Muscle layer of colon (tissue), 2 donors: ENCODE measurements around the gene PADI3.
"Not testable (repeated sequence)": the region's sequence is repeated elsewhere in the genome, so short reads cannot be mapped to it uniquely, and the experiment has no call there.

Experiments
- H3K27ac ChIP-seq: one replicate; pipeline ENCODE4 v1.7.0; 2013; ENCODE audit warnings: low read depth, mild to moderate bottlenecking, low read length, moderate library complexity
- H3K27me3 ChIP-seq, 2 donors: one replicate each; pipeline ENCODE4 v1.7.0; 2013; ENCODE audit warnings: low read length in 2 of 2, mild to moderate bottlenecking in 2 of 2; ENCODE audit not compliant: insufficient read depth in 2 of 2, control insufficient read depth in 1 of 2
- H3K36me3 ChIP-seq: one replicate; pipeline ENCODE4 v1.7.0; 2013; ENCODE audit warnings: mild to moderate bottlenecking, low read length; ENCODE audit not compliant: insufficient read depth
- H3K4me1 ChIP-seq: one replicate; pipeline ENCODE4 v1.7.0; 2013; ENCODE audit warnings: mild to moderate bottlenecking, low read length; ENCODE audit not compliant: insufficient read depth
- H3K4me3 ChIP-seq, 2 donors: one replicate each; pipeline ENCODE4 v1.7.0; 2013; ENCODE audit warnings: low read length in 2 of 2, low read depth in 1 of 2, mild to moderate bottlenecking in 1 of 2, moderate library complexity in 1 of 2
- H3K9ac ChIP-seq: one replicate; pipeline ENCODE4 v1.7.0; 2013; ENCODE audit warnings: low read length
- H3K9me3 ChIP-seq: one replicate; pipeline ENCODE4 v1.7.0; 2013; ENCODE audit warnings: mild to moderate bottlenecking, low read length
- donor health status: abdominal sarcoma.
- donor health status: Adenocarcinoma of cecum.

Gene PADI3

DNA sequence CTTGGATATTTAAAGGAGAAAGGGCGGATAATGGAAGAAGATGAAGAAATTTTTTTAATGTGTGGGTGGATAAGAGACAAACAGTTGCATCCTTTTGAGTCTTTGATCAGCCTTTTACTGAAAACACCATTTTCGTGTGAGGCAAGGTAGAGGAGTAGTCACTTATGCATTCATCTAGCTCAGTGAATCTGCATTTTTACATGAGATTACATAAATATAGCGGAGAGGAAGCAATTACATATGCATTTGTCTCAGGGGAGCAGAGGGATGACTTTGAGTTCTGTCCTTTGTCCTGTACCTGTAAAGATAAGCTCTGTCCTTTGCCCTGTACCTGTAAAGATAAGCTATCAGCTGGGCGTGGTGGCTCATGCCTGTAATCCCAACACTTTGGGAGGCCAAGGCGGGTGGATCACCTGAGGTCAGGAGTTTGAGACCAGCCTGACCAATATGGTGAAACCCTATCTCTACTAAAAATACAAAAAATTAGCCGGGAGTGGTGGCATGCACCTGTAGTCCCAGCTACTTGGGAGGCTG is 73.0 kb downstream of the PADI3 start:
- H3K36me3 ChIP-seq, H3K9ac ChIP-seq, H3K27ac ChIP-seq, H3K4me3 ChIP-seq, H3K9me3 ChIP-seq, H3K4me1 ChIP-seq, H3K27me3 ChIP-seq: not testable (repeated sequence)

DNA sequence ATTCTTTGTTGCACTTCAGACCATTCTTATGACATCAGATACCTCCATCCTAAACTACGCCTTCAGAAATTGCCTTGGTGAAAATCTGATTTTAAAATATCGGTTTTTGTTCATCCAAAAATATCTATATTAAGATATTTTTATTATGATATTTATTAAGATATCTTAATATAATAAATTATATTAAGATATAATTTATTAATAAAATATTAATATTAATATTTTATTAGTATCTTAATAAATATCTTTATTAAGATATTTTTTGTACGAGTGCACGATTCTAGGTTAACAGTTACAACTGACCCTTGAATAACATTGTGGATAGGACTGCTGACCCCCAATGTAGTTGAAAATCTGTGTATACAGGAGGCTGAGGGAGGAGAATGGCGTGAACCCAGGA is 80.0 kb downstream of the PADI3 start:
- no peaks in the 10 kb centered on the region for H3K36me3 ChIP-seq
- peaks cover 0 to 5% of the 10 kb centered on the region in 2 donors for H3K27me3 ChIP-seq

DNA sequence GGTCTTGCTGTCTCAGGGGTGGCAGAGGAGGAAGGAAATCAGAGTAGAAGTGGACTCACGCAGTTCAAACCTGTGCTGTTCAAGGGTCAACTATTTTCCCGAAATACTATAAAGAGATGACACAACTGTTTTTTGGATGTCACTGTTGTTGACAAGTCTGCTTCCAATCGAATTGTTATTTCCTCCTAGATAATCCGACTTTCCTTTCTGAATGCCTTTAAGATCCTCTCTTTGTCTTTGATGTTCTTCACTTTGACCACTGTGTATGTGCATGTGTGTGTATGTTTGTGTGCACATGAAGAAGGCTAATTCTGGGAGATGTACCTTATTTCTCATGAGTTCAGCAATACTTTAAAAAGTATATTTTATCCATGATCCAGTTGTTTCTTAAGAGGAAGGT is 80.7 kb downstream of the PADI3 start:
- H3K27ac ChIP-seq = no peak overlapping the region
- H3K4me3 ChIP-seq = no peak overlapping the region
- H3K27me3 ChIP-seq = peaks cover 0 to 5% of the 10 kb centered on the region in 2 donors
- no peaks in the 10 kb centered on the region for H3K4me1 ChIP-seq
- no peaks in the 10 kb centered on the region for H3K36me3 ChIP-seq
- H3K9ac ChIP-seq = no peak overlapping the region
- H3K9me3 ChIP-seq = no peaks in the 10 kb centered on the region

More for the DNA sequence above, 80.0 kb downstream of the PADI3 start:
- H3K9ac ChIP-seq = no peak overlapping the region
- no peak overlapping the region for H3K4me3 ChIP-seq
- no peak overlapping the region for H3K27ac ChIP-seq
- H3K9me3 ChIP-seq = no peaks in the 10 kb centered on the region
- H3K4me1 ChIP-seq = no peaks in the 10 kb centered on the region

DNA sequence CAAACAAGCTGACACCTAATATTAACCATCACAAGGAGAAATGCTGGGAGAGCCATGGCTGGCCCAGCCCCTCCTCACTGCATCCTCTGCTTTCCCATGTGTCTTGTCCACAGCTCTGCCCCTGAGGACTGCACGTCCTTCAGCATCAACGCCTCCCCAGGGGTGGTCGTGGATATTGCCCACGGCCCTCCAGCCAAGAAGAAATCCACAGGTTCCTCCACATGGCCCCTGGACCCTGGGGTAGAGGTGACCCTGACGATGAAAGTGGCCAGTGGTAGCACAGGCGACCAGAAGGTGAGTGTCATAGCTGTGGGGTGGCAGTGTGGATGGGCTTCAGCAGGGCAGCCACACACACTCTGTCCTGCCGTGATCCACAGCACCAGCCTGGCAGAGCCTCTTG is 82.0 kb downstream of the PADI3 start:
- peaks cover 0 to 8% of the 10 kb centered on the region in 2 donors for H3K27me3 ChIP-seq
- no peaks in the 10 kb centered on the region for H3K36me3 ChIP-seq
- H3K9ac ChIP-seq = no peak overlapping the region
- H3K9me3 ChIP-seq = no peaks in the 10 kb centered on the region
- H3K27ac ChIP-seq = no peak overlapping the region
- no peaks in the 10 kb centered on the region for H3K4me1 ChIP-seq
- H3K4me3 ChIP-seq = no peak overlapping the region

DNA sequence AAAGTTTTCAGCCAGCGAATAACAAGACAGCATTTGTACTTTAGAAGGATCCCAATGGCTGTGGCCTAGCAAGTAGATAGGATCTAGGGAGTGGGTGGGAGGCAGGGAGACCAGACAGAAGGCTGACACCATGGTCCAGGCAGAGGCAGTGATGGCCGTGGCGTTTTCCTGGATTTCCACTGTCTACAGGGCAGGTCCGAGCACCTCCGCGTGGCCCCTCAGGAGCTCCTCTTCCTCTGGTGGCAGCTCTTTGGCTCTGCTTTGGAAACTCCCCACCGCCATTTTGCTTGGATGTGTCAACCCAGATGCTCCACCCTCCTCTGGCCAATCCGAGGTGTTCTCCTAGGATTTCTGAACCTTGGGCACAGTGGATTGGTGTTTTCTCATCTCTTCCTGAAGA is 84.2 kb downstream of the PADI3 start:
- Histone ChIP-seq H3K4me1 (no peaks in the 10 kb centered on the region), H3K36me3 (no peaks in the 10 kb centered on the region), H3K9me3 (no peaks in the 10 kb centered on the region)

More for the DNA sequence above, 84.2 kb downstream of the PADI3 start:
- H3K9ac ChIP-seq = no peak overlapping the region
- no peak overlapping the region for H3K4me3 ChIP-seq
- H3K27ac ChIP-seq = no peak overlapping the region
- peaks cover 0 to 9% of the 10 kb centered on the region in 2 donors for H3K27me3 ChIP-seq
